NT2/D1 (cell line): ENCODE data around the gene SCNN1G.

Experiments used
- SUZ12 ChIP-seq: IDR thresholded peaks from 2 replicates; pipeline ENCODE4 v1.6.1; 2011; ENCODE audit not compliant: insufficient read length, insufficient read depth; ENCODE audit errors: extremely low read depth
- YY1 ChIP-seq: IDR thresholded peaks from 2 replicates; pipeline ENCODE4 v1.6.1; 2011; ENCODE audit not compliant: insufficient read length, insufficient read depth

- TF ChIP-seq SUZ12, result no peak
- no peak for TF ChIP-seq YY1
Measured at GRCh38 chr16:23140107-23140506, 42.4 kb upstream of the SCNN1G start.
